Activated CD8-positive, alpha-beta T cell treated with anti-CD3 and anti-CD28 coated beads for 36 hours (primary cell): ENCODE results near the gene CELF4. TPM values are rescaled to one million over a fixed set of nuclear protein-coding genes. Genes with fewer than 3 reads are reported as not detected.

Source experiments
- ATAC-seq: fragments of 200-7000 bp; cut with Tn5 transposase; one replicate; pipeline ENCODE4 v1.10.0; 2021; ENCODE audit warnings: mild to moderate bottlenecking, moderate library complexity
- CTCF ChIA-PET: fragments of 350-600 bp; sonication (Branson Sonifier 250); formaldehyde crosslinking; loops from one replicate; lab custom pipeline; 2021; ENCODE audit warnings: antibody characterized with exemption; lab: Charles Lee
- POLR2A ChIA-PET: fragments of 350-600 bp; sonication (Branson Sonifier 250); formaldehyde crosslinking; loops from one replicate; lab custom pipeline; 2021; ENCODE audit warnings: antibody characterized with exemption; lab: Charles Lee
- DNase-seq: peaks from one replicate; pipeline ENCODE4 v3.0.0-alpha.2; 2020
- H3K27ac Mint-ChIP-seq: one replicate; pipeline ENCODE4 v1.8.0; 2021; ENCODE audit warnings: mild to moderate bottlenecking, mixed read lengths
- H3K27me3 Mint-ChIP-seq: one replicate; pipeline ENCODE4 v1.8.0; 2021; ENCODE audit warnings: mixed read lengths
- H3K36me3 Mint-ChIP-seq: one replicate; pipeline ENCODE4 v1.8.0; 2021; ENCODE audit warnings: low read depth, mixed read lengths
- H3K4me1 Mint-ChIP-seq: one replicate; pipeline ENCODE4 v1.8.0; 2021; ENCODE audit warnings: low read depth, mixed read lengths
- H3K4me3 Mint-ChIP-seq: one replicate; pipeline ENCODE4 v1.8.0; 2021; ENCODE audit warnings: mild to moderate bottlenecking, moderate library complexity, mixed read lengths
- H3K9me3 Mint-ChIP-seq: one replicate; pipeline ENCODE4 v1.8.0; 2021; ENCODE audit warnings: mixed read lengths
- intact Hi-C: fragments of 100-400 bp; cut with micrococcal nuclease; formaldehyde crosslinking; loops from one replicate; pipeline ENCODE4 v1.10.0; 2022
- total RNA-seq, 2 experiments: library from RNA; stranded (reverse); gene quantifications; one replicate each; pipeline ENCODE4 v1.2.3, GENCODE V29; 2021
- TF ChIP-seq, protein P1 (sequence below): fragments of 200-600 bp; IDR thresholded peaks from one replicate; pipeline ENCODE4 v1.8.0; 2022; ENCODE audit warnings: antibody characterized with exemption, mild to moderate bottlenecking

CELF4 gene
- total RNA-seq, 2 experiments from 2014 or later, result not detected

DNA sequence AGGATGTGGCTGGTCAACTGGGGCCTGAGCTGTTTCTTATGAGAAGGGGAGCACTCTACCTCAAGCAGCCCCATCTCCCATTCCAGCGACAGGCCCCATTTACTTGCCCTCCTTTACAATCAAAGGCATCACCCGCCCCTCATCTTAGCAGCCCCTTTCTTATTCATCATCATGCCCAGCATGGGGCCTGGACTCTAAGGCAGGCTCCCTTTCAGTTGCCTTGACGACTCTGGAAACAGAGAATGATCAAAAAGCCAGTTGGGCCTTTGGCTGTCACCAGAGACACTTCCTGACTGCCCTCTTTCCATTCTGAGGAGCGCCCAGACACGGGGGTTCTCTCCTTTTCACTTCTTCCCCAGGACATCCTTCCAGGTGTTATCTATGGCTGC is 11.2 kb downstream of the CELF4 start:
- CTCF ChIA-PET, result no interaction called here
- no peak overlapping the region for H3K4me3 Mint-ChIP-seq
- intact Hi-C loops, result no loop called here
- POLR2A ChIA-PET, result no interaction called here
- ATAC-seq (no peak), DNase-seq (no peak)
- H3K27me3 Mint-ChIP-seq, result peaks cover 1% of the 10 kb centered on the region
- H3K36me3 Mint-ChIP-seq, result no peaks in the 10 kb centered on the region
- TF ChIP-seq, protein P1, sequence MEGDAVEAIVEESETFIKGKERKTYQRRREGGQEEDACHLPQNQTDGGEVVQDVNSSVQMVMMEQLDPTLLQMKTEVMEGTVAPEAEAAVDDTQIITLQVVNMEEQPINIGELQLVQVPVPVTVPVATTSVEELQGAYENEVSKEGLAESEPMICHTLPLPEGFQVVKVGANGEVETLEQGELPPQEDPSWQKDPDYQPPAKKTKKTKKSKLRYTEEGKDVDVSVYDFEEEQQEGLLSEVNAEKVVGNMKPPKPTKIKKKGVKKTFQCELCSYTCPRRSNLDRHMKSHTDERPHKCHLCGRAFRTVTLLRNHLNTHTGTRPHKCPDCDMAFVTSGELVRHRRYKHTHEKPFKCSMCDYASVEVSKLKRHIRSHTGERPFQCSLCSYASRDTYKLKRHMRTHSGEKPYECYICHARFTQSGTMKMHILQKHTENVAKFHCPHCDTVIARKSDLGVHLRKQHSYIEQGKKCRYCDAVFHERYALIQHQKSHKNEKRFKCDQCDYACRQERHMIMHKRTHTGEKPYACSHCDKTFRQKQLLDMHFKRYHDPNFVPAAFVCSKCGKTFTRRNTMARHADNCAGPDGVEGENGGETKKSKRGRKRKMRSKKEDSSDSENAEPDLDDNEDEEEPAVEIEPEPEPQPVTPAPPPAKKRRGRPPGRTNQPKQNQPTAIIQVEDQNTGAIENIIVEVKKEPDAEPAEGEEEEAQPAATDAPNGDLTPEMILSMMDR, result no peak
- H3K4me1 Mint-ChIP-seq, result no peaks in the 10 kb centered on the region
- no peak overlapping the region for H3K27ac Mint-ChIP-seq
- no peaks in the 10 kb centered on the region for H3K9me3 Mint-ChIP-seq

DNA sequence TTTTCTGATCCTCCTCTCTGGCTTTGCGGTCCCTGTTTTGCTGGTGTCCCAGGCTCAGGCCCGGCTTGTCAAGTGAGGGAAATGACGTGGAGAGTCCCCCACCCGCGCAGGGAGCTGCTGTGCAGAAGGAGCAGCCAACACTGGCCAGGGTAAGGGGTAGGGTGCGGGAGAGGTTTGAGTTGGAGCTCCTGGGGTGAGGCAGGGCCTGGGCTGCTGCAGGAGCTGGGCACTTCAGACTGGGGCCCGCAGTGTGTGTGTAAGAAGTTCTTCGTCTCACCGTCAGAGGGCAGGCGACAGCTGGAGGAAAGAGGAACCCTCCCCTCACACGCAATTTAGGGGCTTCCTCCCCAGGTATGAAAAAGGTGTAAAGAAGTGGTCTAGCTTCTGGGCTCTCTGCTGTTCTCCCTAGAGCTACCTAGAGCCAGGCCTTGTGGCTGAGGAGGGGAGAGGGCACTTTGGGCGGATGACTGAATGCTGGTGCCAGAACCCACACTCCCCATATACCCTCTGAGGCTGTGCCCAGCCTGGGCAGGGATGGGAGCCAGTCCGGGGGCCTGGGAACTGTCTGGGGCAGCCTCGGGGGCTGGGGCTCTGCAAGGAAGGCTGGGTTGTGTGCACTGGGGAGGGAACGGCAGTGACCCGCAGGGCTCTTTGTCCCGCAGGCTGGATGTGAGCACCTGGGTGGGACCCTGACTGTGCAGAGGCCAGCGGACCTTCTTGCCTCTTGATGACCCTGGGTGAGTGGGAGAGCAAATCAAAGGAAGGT is 11.8 kb downstream of the CELF4 start:
- H3K27me3 Mint-ChIP-seq, result peaks cover 1% of the 10 kb centered on the region
- H3K4me1 Mint-ChIP-seq, result no peaks in the 10 kb centered on the region
- no peak overlapping the region for H3K4me3 Mint-ChIP-seq
- POLR2A ChIA-PET, result no interaction called here
- CTCF ChIA-PET, result no interaction called here
- H3K27ac Mint-ChIP-seq, result no peak overlapping the region
- DNase-seq, result no peak
- no peak for ATAC-seq
- H3K36me3 Mint-ChIP-seq, result no peaks in the 10 kb centered on the region
- intact Hi-C loops, result no loop called here
- H3K9me3 Mint-ChIP-seq, result no peaks in the 10 kb centered on the region
- TF ChIP-seq, protein P1, result no peak

DNA sequence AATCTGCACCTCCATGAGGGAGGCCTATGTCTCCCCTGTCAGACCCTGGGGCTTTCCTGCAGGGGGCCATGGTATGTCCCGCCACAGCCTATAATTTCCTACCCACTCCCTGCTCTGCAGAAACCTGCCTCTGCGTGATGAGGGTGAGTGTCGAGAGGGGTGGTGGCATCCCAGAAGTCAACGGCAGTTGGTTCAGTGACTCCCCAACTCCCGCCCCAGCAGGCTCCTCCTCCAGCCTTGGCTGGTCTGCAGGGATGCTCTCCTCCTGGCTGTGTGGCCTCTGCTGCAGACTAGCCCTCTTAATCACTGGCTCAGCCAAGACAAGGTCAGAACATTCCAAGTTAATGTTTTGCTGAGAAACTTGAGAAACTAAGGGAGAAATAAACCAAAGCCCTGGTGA is 13.3 kb downstream of the CELF4 start:
- ATAC-seq (no peak), DNase-seq (no peak)
- ChIA-PET POLR2A (no interaction called here), CTCF (no interaction called here)
- Mint-ChIP-seq H3K36me3 (no peaks in the 10 kb centered on the region), H3K27ac (no peak overlapping the region), H3K4me1 (no peaks in the 10 kb centered on the region), H3K4me3 (no peak overlapping the region), H3K27me3 (no peaks in the 10 kb centered on the region), H3K9me3 (no peaks in the 10 kb centered on the region)
- intact Hi-C loops, result no loop called here
- TF ChIP-seq, protein P1, result no peak

DNA sequence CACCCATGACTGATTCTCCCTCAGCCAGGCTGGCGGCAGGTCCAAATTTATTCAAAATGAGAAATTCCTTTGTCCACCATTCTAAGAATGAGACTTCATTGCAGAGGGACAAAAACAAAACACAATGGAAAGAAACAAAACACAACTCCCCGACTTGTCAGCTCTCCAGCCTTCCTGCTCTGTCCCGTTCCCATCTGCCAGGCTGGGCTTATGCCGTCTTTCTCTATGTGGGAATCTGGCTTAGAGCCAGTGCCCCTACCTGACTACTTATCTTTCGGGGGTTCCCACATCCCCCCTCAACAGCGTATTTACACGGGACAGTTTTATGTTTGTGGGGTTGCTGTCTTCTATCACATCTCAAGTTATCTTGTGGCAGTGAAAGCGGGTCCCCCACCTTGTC is 13.8 kb downstream of the CELF4 start:
- H3K9me3 Mint-ChIP-seq, result no peaks in the 10 kb centered on the region
- DNase-seq, result no peak
- no peak overlapping the region for H3K27ac Mint-ChIP-seq
- ChIA-PET CTCF (no interaction called here), POLR2A (no interaction called here)
- H3K27me3 Mint-ChIP-seq, result no peaks in the 10 kb centered on the region
- intact Hi-C loops, result no loop called here
- H3K36me3 Mint-ChIP-seq, result no peaks in the 10 kb centered on the region
- no peak overlapping the region for H3K4me3 Mint-ChIP-seq
- no peaks in the 10 kb centered on the region for H3K4me1 Mint-ChIP-seq
- ATAC-seq, result no peak
- TF ChIP-seq, protein P1, result no peak

DNA sequence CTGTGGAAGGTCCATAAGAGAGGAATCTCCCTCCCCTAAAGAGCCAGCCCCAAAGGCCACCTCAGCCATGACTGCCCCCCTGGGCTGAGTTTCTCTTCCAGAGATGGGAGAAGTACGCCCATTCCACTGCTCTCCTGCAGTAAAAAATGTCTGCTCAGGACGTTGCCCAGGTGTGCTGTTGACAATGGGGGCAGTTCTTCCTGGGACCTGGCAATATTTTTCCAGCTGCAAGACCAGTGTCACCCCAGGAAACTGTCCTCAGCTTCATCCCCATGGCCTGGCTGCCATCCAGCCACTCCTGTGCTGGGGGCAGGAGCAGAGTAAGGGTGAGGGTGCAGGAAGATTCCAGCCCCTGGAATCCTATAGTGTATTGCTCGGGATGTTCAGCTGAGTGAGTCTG is 14.3 kb downstream of the CELF4 start:
- Mint-ChIP-seq H3K27ac (no peak overlapping the region), H3K9me3 (no peaks in the 10 kb centered on the region), H3K4me3 (no peak overlapping the region), H3K27me3 (no peaks in the 10 kb centered on the region), H3K36me3 (no peaks in the 10 kb centered on the region), H3K4me1 (no peaks in the 10 kb centered on the region)
- DNase-seq, result no peak
- ChIA-PET CTCF (no interaction called here), POLR2A (no interaction called here)
- TF ChIP-seq, protein P1, result no peak
- intact Hi-C loops, result no loop called here
- ATAC-seq, result no peak
